Parathyroid adenoma (tissue), 2 donors: Measurements from ENCODE around the gene CBARP.

Experiments used
- H2AFZ ChIP-seq: fragments of 300-600 bp; sonication (generic); one replicate; pipeline ENCODE4 v1.7.0; 2017; ENCODE audit warnings: antibody characterized with exemption, mild to moderate bottlenecking
- H3K27ac ChIP-seq: fragments of 300-600 bp; sonication (generic); one replicate; pipeline ENCODE4 v1.7.0; 2017
- H3K27me3 ChIP-seq: fragments of 300-600 bp; sonication (generic); one replicate; pipeline ENCODE4 v1.7.0; 2017; ENCODE audit warnings: low read length; ENCODE audit not compliant: control insufficient read depth, insufficient read depth
- H3K36me3 ChIP-seq: fragments of 300-600 bp; sonication (generic); one replicate; pipeline ENCODE4 v1.7.0; 2017; ENCODE audit warnings: low read length; ENCODE audit not compliant: control insufficient read depth, insufficient read depth
- H3K4me1 ChIP-seq: fragments of 300-600 bp; sonication (generic); one replicate; pipeline ENCODE4 v1.7.0; 2017; ENCODE audit warnings: control low read depth
- H3K4me2 ChIP-seq: fragments of 300-600 bp; sonication (generic); one replicate; pipeline ENCODE4 v1.7.0; 2017; ENCODE audit warnings: low read length
- H3K4me3 ChIP-seq: fragments of 300-600 bp; sonication (generic); one replicate; pipeline ENCODE4 v1.7.0; 2017; ENCODE audit warnings: low read depth, low read length
- H3K79me2 ChIP-seq: fragments of 300-600 bp; sonication (generic); one replicate; pipeline ENCODE4 v1.7.0; 2017; ENCODE audit warnings: control low read depth
- H3K9ac ChIP-seq: fragments of 300-600 bp; sonication (generic); one replicate; pipeline ENCODE4 v1.7.0; 2017; ENCODE audit warnings: mild to moderate bottlenecking
- H3K9me3 ChIP-seq: fragments of 300-600 bp; sonication (generic); one replicate; pipeline ENCODE4 v1.7.0; 2017; ENCODE audit warnings: low read length; ENCODE audit not compliant: control insufficient read depth
- TF ChIP-seq, protein P1 (sequence below): fragments of 300-600 bp; sonication (generic); IDR thresholded peaks from one replicate; pipeline ENCODE4 v1.7.0; 2017; ENCODE audit warnings: antibody characterized with exemption, mild to moderate bottlenecking
- donor health status: primary hyperparathyroidism.

Gene CBARP

DNA sequence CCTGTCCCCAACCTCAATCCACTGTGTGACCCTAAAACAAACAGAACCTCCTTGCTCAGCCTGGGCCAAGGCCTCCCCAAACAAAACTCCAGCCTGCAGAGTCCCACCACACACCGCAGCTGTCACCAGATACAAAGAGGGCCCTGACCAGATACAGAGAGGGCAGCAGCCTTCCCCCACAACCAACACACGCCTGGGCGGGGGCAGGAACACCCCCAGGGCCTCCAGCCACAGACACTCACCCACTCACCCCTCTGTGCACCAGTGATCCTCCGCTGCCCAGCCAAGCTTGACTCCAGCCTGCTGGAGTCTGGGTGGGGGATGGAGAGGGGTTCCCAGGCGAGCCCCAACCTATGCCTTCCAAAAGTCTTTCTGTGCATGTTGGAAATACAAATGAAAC, 25.4 kb upstream of the CBARP start:
- Histone ChIP-seq H3K27me3 (no peaks in the 10 kb centered on the region), H3K79me2 (no peaks in the 10 kb centered on the region), H2AFZ (peak overlapping the region; percentile 53), H3K4me1 (peaks cover 48% of the 10 kb centered on the region), H3K27ac (peak overlapping the region; percentile 100), H3K36me3 (no peaks in the 10 kb centered on the region), H3K4me2 (no peak overlapping the region), H3K4me3 (no peak overlapping the region), H3K9me3 (no peaks in the 10 kb centered on the region), H3K9ac (no peak overlapping the region)
- TF ChIP-seq, protein P1, sequence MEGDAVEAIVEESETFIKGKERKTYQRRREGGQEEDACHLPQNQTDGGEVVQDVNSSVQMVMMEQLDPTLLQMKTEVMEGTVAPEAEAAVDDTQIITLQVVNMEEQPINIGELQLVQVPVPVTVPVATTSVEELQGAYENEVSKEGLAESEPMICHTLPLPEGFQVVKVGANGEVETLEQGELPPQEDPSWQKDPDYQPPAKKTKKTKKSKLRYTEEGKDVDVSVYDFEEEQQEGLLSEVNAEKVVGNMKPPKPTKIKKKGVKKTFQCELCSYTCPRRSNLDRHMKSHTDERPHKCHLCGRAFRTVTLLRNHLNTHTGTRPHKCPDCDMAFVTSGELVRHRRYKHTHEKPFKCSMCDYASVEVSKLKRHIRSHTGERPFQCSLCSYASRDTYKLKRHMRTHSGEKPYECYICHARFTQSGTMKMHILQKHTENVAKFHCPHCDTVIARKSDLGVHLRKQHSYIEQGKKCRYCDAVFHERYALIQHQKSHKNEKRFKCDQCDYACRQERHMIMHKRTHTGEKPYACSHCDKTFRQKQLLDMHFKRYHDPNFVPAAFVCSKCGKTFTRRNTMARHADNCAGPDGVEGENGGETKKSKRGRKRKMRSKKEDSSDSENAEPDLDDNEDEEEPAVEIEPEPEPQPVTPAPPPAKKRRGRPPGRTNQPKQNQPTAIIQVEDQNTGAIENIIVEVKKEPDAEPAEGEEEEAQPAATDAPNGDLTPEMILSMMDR, result no peak

DNA sequence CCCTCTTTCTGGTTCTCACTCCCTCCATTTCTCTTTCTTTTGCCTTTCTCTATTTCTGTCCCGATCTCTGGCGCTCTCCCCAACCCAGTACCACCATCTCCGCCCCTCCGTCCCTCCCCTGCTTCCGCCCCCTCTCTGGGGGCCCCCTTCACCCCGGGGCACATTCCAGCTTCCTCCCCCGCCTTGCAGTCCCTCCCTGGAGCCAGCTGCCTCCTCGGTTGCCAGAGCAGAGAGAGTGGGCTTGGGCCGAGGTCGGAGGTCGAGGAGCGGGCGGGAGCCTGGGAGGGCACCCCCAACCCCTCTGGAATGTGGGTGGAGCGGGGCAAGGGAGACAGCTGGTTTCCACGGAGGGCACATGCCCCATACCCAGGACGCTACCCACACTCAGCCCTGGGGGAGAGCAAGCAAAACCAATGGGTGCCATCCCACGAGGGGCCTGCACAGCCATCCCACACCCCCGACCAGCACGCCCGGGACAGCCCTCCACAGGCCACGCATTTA, 24.9 kb upstream of the CBARP start:
- H3K36me3 ChIP-seq, result no peaks in the 10 kb centered on the region
- TF ChIP-seq, protein P1, result no peak
- peak overlapping the region; percentile 44 for H3K4me3 ChIP-seq
- no peaks in the 10 kb centered on the region for H3K79me2 ChIP-seq
- H3K9me3 ChIP-seq, result no peaks in the 10 kb centered on the region
- H3K9ac ChIP-seq, result no peak overlapping the region
- peak overlapping the region; percentile 100 for H3K27ac ChIP-seq
- H3K4me1 ChIP-seq, result peaks cover 43% of the 10 kb centered on the region
- H2AFZ ChIP-seq, result peak overlapping the region; percentile 68
- H3K4me2 ChIP-seq, result peak overlapping the region; percentile 90
- H3K27me3 ChIP-seq, result no peaks in the 10 kb centered on the region

DNA sequence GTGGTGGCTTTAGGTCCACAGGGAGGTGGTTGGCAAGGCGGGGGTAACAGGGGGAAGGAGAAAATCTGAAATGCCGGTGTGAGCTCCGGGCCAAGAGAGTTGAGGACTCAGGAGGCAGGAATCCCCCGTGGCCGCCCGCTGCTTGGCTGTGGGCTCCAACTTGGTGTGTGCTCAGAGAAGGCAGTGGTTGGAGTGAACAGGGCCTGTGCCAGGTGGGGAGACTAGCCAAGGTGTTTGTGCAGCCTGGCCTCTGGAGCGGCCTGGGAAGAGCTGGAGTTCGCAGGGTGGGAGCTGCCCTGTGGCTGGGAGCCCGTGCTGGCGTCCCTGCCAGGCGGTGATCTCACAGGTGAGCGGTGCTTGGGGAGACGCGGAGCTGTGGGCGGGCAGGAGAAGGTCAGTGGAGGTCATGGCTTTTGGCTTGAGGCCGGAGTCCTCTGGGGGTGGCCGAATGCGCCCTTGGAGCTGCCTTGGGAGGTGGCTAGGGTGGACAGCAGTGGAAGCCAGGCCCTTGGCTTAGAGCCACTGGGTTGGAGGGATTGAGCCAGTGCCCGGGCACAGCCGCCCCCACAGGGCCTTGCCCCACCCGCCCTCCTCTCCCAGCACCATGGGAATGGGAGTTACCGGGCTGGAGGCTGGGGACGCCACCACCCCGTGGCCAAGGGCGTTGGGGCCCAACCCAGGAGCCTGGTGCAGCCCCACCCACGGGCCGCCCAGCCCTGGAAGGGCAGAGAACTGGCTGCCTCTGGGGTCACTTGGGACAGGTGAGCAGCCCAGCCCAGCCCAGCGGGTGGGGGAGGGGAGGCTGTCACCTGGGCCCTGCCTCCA, 24.2 kb upstream of the CBARP start:
- Histone ChIP-seq H3K79me2 (no peaks in the 10 kb centered on the region), H3K36me3 (no peaks in the 10 kb centered on the region), H3K27ac (peak overlapping the region; percentile 100), H3K9ac (peak overlapping the region; percentile 70), H3K4me1 (peaks cover 38% of the 10 kb centered on the region), H3K9me3 (no peaks in the 10 kb centered on the region), H3K4me2 (peak overlapping the region; percentile 90), H2AFZ (peak overlapping the region; percentile 68), H3K27me3 (no peaks in the 10 kb centered on the region), H3K4me3 (peak overlapping the region; percentile 81)
- TF ChIP-seq, protein P1, result peak; percentile 10

DNA sequence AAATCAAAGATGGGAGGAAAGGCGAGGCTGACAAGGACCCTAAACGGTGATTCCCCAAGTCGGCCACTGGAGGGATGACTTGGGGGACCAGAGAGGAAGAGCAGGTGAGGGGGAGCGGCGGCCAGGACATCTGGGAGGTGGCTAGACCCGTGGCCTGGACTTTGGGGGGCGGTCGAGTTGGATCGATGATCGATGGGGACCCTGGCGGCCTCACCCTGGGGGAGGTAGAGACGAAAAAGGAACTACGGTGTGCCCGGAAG, 23.7 kb upstream of the CBARP start:
- Histone ChIP-seq H3K9ac (peak overlapping the region; percentile 70), H3K27ac (peak overlapping the region; percentile 100), H3K4me2 (peak overlapping the region; percentile 90), H2AFZ (peak overlapping the region; percentile 68), H3K27me3 (no peaks in the 10 kb centered on the region), H3K9me3 (no peaks in the 10 kb centered on the region), H3K4me1 (peaks cover 36% of the 10 kb centered on the region), H3K79me2 (no peaks in the 10 kb centered on the region), H3K4me3 (peak overlapping the region; percentile 81), H3K36me3 (no peaks in the 10 kb centered on the region)
- TF ChIP-seq, protein P1, result peak; percentile 27
